Measurements from ENCODE around the gene LRP8. TPM values are rescaled to one million over a fixed set of nuclear protein-coding genes. Genes with fewer than 3 reads are reported as not detected.

Gene LRP8
- polyA plus RNA-seq, 4 donors: 3.4 to 11.5 (median 6.3) TPM

DNA sequence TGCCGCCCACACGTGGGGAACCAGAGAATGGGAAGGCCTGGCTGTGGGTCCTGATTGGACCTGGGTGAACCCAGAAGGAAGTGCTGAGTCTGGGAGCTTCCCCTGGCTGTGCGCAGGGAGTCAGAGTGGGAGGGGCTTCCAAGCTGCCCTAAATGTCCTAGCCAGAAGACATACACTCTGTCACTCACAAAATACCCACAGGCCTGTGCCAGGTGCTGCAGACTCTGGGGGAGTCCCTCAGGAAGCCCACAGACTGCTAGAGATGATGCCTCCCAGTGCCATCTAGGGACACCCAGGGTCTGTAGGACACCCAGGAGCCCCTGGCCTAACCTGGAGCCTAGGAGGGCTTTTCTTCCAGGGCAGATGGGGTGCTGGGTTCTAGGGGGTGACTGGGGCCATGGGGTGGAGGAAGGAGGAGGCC, 33.7 kb upstream of the LRP8 start:
- DNase-seq (ENCODE audit: low read depth in 4 of 4, low spot score in 2 of 4): no peak

DNA sequence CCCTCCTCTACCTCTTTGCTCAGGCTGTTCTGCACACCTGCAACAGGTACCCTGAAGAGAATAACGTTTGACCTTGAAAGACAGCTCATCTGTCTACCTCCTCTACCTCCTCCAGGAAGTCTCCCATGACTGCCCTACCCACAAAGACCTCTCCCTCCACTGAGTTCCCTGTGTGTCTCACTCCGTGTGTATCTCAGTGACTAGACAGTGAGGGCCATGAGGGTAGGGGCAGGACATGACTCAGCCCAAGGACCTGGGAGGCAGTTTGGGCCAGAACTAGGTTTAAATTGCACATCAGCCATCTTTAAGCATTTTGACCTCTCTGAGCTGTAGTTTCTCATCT, 32.0 kb upstream of the LRP8 start:
- no peak for DNase-seq (ENCODE audit: low read depth in 4 of 4, low spot score in 2 of 4)

DNA sequence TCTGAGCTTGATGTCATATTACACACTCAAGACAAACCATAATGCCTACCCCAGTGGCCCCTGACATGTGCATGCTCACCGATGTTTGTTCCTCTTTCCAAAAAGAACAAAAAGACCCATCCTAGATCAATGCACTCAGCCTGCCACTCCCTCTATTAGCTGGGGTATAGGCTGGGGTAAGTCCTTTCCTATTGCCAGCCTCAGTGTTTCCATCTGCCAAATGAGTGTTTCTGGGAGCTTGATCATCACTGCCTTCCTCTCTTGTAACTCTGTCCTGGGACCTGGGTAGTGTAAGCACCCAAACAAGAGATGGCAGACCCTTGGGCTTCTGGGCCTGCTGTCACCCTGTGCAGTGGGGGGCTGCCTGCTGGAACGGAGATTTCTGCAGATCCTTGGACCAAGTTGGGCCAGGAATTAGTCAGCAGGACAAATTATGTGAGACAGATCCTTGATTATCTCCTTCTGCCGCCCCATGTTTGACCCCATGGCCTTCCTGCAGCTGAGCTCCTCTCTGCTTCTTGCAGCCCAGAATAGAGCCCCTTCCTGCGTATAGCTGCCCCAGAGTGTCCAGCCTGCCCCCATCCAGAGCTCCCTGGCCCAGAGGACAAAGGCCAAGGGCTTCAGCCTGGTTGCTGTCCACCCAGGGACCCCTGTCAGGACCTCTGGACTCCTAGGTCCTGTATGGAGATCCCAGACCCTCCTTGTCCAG, 31.5 kb upstream of the LRP8 start:
- no peak for DNase-seq (ENCODE audit: low read depth in 4 of 4, low spot score in 2 of 4)

DNA sequence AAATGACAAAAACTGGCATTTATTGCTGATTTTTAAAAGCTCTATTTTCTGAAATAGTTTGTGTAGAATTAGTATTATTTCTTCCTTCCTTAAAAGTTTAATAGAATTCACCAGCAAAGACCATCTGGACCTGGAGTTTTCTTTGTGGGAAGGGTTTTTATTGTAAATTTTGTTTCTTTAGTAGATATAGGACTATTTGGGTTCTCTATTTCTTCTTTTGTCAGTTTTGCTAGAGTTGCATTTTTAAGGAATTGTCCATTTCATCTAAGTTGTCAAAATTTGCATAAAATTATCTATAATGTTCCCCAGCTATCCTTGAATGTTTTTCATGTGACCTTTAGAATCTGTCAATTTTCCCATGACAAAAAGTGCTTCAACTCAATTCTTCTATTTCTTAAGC, 28.8 kb upstream of the LRP8 start:
- DNase-seq (ENCODE audit: low read depth in 4 of 4, low spot score in 2 of 4): no peak

DNA sequence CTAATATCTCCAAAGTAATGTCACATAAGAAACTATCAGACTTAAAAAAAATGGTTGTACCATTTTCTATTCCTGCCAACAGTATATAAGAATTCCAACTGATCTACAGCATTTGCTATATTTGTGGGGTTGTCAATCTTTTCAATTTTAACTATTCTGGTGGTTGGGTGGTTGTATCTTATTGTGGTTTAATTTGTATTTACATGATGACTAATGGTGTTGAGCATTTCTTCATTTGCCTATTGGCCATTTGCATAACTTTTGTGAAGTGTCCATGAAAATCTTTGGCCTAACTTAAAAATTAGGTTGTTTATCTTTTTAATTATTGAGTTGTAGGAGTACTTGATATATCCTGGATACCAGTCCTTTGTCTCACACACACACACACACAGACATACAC, 26.2 kb upstream of the LRP8 start:
- DNase-seq (ENCODE audit: low read depth in 4 of 4, low spot score in 2 of 4): no peak

DNA sequence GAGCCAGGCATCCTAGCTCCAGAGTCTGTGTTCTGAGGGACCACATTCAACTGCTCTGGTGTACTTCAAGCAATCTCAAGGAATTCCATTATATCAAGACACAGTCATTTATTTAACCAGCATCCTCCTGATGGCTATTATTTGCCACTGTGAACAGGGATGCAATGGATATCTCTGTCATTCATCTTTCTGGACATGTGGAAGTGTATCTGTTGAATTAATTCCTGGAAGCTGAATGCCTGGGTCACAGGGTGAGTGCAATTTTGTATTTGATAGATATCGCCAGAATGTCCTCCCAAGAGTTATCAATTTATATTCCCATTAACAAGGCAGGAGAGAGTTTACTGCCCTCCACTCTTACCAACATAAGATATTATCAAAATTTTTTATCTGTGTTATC, 24.7 kb upstream of the LRP8 start:
- no peak for DNase-seq (ENCODE audit: low read depth in 4 of 4, low spot score in 2 of 4)

DNA sequence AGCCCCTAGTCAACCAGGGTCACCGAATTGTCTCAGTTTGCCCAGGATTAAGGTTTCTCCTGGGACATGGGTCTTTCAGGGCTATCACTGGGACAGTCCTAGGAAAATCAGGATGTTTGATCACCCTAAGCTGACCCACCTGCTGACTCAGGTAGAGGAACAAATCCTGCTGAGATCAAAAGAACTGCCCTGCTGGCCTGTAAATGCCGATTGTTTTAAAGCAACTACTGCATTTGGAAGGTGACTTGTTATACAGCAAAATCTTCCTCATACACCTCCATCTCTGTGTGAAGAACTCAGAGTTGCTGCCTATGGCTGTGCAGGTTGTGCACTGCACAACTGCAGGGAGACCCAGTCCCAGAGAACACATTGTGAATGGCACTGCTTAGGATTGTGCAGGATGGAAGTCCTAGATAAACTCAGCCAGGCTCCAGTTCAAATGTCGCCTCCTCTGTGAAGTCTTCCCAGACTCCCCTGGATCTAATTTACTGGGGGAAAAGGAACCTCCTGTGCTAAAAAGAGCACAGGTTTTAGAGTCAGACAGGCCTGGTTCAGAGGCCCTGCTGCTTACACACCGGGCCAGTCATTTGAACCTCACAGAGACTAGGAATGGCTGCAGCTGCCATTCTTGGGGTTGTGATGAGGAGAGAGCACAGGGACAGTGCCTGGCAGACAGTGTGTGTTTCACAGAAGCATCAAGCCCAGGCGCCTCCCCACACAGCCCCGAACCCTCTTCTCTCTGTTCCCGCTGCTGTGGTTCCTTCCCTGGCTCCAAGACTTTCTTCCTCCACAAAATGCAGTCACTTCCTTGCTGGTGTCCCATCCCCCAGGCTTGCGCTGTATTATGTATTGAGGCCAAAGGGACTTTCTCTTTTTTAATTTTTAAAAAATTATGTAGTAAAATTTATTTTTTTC, 23.2 kb upstream of the LRP8 start:
- DNase-seq (ENCODE audit: low read depth in 4 of 4, low spot score in 2 of 4): no peak

DNA sequence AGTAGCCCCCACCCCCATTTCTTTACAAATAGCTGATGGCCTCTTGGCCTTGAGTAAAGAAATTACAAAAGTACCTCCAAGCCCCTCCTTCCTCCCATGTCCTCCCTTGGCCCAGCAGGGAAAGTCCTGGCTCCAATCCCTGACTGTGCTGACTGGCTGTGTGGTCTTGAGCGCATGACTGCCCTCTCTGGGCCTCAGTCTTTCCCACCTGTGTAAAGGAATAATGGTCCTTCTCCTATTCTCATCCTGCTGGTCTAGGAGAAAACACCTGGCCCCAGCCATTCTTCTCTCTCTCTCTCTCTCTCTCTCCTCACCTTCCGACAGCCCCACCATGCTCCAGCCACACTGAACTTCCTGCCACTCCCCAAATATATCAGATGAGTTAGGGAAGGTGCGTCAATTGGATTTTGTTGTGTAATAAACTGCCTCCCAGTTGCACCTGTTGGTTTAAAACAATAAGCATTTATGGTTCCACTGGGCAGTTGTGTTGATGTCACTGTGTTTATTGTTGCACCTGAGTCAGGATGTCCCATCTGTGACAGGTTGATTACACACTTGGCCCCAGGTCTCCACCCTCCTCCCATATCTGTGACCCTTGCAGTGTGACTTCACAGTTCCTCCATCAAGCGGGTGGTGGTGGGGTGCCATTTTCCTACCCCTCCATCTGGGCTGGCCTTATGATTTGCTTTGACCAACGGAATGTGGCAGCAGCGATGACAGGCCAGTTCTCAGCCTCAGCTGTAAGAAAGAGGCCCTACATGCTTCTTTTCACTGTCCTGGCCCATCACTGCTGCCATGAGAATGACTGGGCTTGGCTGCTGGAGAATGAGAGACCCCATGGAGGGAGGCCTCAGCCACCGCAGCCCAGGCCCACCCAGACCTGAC, 22.3 kb upstream of the LRP8 start:
- DNase-seq (ENCODE audit: low read depth in 4 of 4, low spot score in 2 of 4): no peak

DNA sequence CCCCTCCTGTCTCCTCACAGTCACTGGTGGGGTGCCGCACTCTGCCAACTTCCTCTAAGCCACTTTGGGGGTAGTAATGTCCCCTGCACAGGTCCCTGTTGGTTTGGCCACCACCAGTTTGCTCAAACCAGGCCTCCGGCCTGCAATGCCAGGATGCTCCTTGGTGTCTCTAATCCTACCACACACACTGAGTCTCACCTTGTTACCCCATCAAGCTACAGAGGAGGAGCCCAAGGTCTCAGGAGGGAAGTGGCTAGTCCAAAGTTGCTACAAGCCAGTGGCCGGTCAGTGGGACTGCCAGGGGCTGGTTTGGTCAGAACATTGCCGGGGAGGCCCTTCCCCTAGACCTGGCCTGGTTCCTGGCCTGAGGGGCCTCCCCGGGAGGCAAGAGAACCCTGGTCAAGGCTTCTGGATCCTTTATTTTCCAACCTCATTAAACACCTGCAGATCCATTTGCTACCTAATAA, 21.5 kb upstream of the LRP8 start:
- DNase-seq (ENCODE audit: low read depth in 4 of 4, low spot score in 2 of 4): no peak

DNA sequence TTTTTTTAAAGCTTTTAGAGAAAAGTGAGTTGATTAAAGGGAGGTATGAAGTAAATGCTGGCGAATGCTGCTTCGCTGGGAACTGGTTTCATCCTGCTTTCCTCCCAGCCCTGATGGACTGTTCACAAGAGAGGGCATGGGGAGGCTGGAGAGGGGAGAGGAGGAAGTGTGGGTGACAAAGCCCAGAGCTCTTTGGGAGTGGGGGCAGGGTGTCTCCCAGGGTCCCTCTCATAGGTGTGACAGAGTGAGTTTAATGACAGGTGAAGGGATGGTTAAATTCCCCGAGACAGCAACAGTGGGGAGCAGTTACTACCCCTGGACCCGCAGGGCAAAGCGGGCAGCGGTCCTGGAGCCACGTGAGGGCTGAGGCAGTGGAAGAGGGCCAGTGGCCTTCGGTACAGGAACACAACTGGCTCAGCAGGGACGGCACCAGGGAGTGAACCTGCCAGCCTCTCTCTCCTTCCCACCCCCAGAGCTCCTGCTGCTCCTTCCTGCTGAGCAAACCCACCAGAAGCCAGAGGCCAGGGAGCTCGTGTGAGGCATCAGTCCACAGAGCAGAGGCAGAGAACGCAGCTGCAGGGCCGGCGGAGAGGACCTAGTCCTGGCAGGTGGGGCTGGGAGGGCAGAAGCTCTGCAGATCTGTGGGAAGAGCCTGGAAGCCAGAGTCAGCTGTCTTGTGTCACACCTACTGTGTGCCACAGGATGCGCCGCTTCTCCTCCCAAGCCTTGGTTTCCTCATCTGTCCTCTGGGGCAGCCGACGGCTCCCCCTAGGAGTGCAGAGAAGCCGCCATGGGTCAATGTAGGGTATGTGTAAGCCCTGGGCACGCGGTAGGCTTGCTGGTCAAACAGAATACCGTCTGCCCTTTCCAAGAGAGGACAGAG, 20.9 kb upstream of the LRP8 start:
- DNase-seq (ENCODE audit: low read depth in 4 of 4, low spot score in 2 of 4): no peak

DNA sequence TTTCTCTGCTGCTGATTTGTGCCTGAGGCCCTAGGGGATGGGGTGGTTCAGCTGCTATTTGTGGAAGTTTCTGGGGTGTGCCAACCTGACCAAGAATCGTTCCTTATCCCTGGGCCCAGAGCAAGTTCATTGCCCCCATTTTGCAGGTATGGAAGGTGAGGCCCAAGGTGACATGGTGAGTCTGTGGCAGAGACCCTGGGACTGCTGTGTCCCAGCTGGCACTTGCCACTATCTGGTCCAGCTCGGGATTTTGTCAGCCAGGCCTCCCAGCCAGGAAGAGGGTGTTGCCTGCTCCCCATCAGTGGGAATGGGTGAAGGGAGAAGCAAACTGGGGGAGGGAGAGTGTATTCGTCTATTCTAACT, 18.9 kb upstream of the LRP8 start:
- DNase-seq (ENCODE audit: low read depth in 4 of 4, low spot score in 2 of 4): no peak

DNA sequence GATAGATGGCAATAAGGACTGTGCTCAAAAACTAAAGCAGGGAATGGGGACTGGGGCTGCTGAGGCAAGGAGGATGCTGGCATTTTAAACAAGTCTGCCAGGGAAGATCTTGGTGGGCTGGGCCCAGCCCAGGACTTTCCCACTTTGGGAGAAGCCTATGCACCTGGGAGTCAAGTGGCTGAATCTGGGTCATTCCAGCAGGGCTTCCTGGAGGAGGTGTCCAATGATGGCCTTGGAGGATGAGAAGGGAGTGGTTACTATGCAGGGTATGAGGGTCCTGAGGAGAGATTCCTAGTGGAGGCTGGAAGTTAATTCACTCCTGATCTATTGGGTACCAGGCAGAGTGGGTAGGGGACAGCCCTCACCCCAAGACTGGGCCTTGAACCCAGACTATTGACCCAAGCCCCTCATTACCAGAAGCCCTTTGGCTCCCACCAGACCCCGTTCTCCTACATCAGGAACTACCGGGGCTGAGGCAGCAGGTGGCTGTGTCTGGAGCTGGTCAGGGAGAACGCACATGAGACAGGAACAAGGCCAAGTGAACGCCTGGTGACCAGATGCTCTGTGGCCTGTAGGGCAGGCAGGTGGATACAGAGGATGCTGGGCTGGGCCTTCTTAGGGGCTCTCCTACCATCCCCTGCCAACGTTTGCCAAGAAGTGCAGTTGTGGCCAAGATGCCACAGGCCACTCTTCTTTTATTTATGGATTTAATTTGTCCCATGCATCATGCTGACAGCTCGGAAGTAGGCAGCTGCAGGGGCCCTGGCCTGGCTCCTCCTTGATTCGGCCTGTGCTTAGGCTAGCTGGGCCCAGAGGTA, 18.3 kb upstream of the LRP8 start:
- no peak for DNase-seq (ENCODE audit: low read depth in 4 of 4, low spot score in 2 of 4)

DNA sequence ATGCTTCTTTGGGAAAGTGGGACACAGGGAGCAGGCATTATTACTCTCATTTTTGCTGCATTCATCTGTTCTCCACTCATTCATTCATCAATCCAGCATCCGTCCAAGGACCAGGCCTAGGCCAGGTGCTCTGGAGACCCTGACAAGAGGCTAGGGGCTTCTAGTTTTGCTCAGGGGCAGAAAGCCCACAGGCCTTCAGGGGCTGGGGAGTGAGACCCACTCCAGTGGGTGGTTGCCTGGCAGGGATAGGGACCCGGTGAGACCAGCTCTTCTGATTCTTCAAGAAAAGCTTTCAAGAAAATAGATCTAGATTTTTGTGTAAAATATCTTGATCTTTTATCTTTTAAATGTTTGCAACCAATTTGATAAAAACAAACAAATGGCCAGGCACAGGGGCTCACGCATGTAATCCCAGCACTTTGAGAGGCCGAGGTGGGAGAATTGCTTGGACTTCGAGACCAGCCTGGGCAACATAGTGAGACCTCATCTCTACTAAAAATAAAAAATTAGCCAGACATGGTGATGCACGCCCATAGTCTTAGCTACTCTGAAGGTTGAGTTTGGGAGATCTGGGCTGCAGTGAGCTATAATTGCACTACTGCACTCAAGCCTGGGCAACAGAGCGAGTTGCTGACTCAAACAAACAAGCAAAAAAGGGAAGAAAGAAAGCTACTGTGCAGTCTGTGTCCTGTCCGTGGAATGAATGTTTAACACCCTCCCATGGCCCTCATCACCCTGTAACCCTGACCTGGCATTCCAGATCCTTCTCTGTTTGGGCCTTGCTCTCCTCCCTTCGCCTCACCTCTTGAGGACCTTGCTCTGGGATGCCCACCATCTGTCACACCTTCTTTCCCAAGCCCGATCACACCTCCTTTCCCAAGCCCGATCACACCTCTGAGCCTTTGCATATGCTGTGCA, 17.3 kb upstream of the LRP8 start:
- no peak for DNase-seq (ENCODE audit: low read depth in 4 of 4, low spot score in 2 of 4)

DNA sequence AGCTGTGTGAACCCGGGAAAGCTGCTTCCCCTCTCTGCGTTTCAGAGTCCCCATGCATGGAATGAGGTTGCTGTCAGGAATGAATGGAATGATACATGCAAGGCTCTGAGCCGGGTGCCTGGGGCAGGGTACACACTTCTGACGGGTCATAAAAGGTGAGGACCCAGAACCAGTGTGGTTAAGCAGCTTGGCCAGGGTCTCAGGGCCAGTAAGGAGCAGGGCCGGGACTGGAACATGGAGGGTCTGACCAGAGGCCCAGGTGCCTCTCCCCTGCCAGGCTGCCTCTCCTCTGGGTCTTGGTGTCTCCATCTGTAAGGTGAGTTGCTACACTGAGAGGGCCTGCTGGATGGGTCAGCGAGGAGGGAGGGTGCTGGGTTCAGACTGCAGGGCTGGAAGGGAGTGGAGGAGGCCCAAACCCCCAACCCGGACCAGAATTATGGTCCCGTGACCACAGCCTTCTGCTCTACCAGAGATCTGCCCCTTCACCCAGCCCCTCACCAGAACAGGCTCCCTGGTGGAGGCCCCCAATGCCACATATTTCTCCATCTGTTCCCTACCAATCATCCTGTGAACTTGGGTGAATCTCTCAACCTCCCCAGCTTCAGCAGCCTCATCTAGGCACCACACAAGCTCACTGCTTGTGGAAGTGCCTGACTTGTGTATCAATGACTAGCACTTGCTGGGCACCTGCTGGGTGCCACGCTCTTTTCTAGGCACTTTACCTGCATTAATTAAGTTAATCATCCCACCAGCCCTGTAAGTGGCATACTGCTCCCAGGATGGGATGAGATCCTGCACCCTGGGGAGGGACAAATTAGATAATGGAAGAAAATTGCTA, 16.2 kb upstream of the LRP8 start:
- no peak for DNase-seq (ENCODE audit: low read depth in 4 of 4, low spot score in 2 of 4)

DNA sequence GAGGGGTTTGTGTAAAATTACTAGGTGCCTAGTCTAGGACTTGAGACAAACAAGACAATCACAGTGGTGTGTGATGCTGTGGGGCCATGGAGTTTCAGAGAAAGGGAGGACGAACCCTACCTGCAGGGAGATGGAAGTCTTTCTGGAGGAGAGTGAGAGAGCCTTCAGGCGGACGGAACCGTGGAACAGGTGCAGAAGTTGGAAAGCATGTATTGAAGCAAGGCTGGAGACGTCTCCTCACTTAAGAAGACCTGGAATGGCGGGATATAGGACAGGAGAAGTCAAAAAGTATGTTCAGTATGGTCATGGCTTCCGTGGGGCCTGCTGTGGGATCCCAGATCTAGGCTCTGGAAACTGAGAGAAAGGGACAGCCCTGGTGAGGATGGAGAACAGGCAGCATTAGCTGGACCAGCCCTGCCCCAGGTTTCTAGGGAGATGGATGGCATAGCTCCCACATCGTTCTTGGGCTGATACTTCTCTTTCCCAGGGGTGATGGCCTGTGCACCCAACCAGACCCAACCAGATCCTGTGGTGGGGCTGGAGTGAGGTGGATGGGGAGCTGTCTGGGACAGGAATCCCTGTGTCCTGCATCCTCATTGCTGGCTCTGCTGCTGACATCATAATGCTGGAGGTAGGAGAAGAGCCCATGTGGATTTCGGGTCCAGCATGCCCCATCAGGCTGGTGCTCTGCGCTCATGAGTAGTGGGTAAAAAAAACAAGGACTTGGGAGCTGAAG, 15.0 kb upstream of the LRP8 start:
- no peak for DNase-seq (ENCODE audit: low read depth in 4 of 4, low spot score in 2 of 4)

DNA sequence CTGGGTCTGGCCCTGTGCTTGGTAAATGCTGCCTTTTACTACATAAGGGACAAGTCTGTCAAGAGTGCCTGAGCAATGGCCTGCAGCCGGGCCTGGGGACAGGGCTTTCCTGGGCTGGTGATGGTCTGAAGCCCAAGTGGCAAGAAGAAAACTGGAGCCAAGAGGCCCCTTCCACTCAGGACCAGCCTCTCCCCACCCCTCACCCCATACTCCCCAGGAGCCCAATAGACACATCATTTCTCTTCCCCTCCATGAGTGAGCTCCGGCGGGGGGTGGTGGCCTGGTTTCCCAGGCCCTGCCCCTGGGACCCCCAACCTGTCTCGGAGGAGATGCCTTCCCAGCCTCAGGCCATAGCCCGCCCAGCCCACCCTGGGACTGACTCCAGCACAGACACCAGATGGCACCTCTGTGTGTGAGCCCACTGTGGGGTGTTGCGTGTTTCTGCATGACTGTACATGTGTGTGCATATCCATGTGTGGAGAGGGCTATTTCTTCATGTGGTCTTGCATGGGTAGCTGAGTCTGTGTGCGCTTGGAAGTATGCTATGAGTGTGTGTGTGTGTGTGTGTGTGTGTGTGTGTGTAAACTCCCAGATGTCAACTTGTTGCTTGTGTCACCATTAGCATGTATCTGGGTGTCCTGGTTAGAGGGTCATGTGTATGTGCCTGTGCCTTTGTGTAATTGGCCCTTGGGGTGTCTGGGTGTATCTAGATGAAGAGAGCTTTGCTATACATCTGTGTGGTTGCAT, 14.3 kb upstream of the LRP8 start:
- no peak for DNase-seq (ENCODE audit: low read depth in 4 of 4, low spot score in 2 of 4)

Data from left renal cortex interstitium (tissue), 4 donors.